Daoy (cell line): Measurements from ENCODE around the gene NEDD1. TPM values are rescaled to one million over a fixed set of nuclear protein-coding genes. Genes with fewer than 3 reads are reported as not detected.

Experiments
- DNase-seq: peaks from one replicate; pipeline ENCODE4 v3.0.0-alpha.2; 2015; ENCODE audit warnings: low read depth
- total RNA-seq: library from RNA; depleted of rRNA; stranded (reverse); fragments of >200 nt; shearing (Covaris generic); gene quantifications from 2 replicates; pipeline ENCODE4 v1.2.3, GENCODE V29; 2014; rRNA removed

Gene NEDD1
- 52.8 and 54.1 TPM in 2 replicates for total RNA-seq

- peak; percentile 91 for DNase-seq
Observed at GRCh38 chr12:96906849-96907670, at the start of gene NEDD1. Gene NEDD1 (plus strand): TSS chr12:96907257. CDS start chr12:96909760, 2,503 bp downstream.

GRCh38 chr12:96858162-96858561, 48.9 kb upstream of the NEDD1 start:
- no peak for DNase-seq

GRCh38 chr12:96861656-96862055, 45.4 kb upstream of the NEDD1 start:
- no peak for DNase-seq

GRCh38 chr12:96862326-96862725, 44.7 kb upstream of the NEDD1 start:
- no peak for DNase-seq

GRCh38 chr12:96864335-96864734, 42.7 kb upstream of the NEDD1 start:
- no peak for DNase-seq

GRCh38 chr12:96866801-96867590, 40.1 kb upstream of the NEDD1 start:
- no peak for DNase-seq

GRCh38 chr12:96870946-96871345, 36.1 kb upstream of the NEDD1 start:
- no peak for DNase-seq

GRCh38 chr12:96872961-96873360, 34.1 kb upstream of the NEDD1 start:
- no peak for DNase-seq

GRCh38 chr12:96874211-96874610, 32.8 kb upstream of the NEDD1 start:
- DNase-seq, result no peak

- peak; percentile 30 for DNase-seq
Observed at GRCh38 chr12:96876966-96877365, 30.1 kb upstream of the NEDD1 start.

- no peak for DNase-seq
Observed at GRCh38 chr12:96878704-96879103, 28.4 kb upstream of the NEDD1 start.

GRCh38 chr12:96879301-96879700, 27.8 kb upstream of the NEDD1 start:
- no peak for DNase-seq

GRCh38 chr12:96880220-96880619, 26.8 kb upstream of the NEDD1 start:
- DNase-seq, result no peak

GRCh38 chr12:96881608-96882007, 25.4 kb upstream of the NEDD1 start:
- DNase-seq, result no peak

GRCh38 chr12:96882862-96883261, 24.2 kb upstream of the NEDD1 start:
- peak; percentile 50 for DNase-seq

GRCh38 chr12:96883571-96883970, 23.5 kb upstream of the NEDD1 start:
- no peak for DNase-seq

GRCh38 chr12:96886998-96887677, 19.9 kb upstream of the NEDD1 start:
- DNase-seq, result no peak

GRCh38 chr12:96889273-96889933, 17.7 kb upstream of the NEDD1 start:
- peak; percentile 75 for DNase-seq

- DNase-seq, result no peak
Observed at GRCh38 chr12:96890331-96890730, 16.7 kb upstream of the NEDD1 start.

- no peak for DNase-seq
Observed at GRCh38 chr12:96892104-96892503, 15.0 kb upstream of the NEDD1 start.

- DNase-seq, result no peak
Observed at GRCh38 chr12:96897421-96897820, 9.6 kb upstream of the NEDD1 start.

GRCh38 chr12:96901175-96901574, 5.9 kb upstream of the NEDD1 start:
- DNase-seq, result no peak
